Mesothelial cell of epicardium (in vitro differentiated cells): ENCODE results near the gene CYB5D1. TPM values are rescaled to one million over a fixed set of nuclear protein-coding genes. Genes with fewer than 3 reads are reported as not detected.

Experiments used
- DNase-seq, 2 experiments: peaks; one replicate each; pipeline ENCODE4 v3.0.0; 2021; ENCODE audit warnings: low spot score in 2 of 2; ENCODE audit not compliant: unreplicated experiment in 2 of 2
- H3K27ac Mint-ChIP-seq: 2 replicates; pipeline ENCODE4 v1.8.0; 2021; ENCODE audit warnings: mixed read lengths
- H3K27me3 Mint-ChIP-seq: 2 replicates; pipeline ENCODE4 v1.8.0; 2021; ENCODE audit warnings: low read depth, mixed read lengths
- H3K36me3 Mint-ChIP-seq: 2 replicates; pipeline ENCODE4 v1.8.0; 2021; ENCODE audit warnings: mixed read lengths
- H3K4me1 Mint-ChIP-seq: 2 replicates; pipeline ENCODE4 v1.8.0; 2021; ENCODE audit warnings: mixed read lengths
- H3K4me3 Mint-ChIP-seq: 2 replicates; pipeline ENCODE4 v1.8.0; 2021; ENCODE audit warnings: mild to moderate bottlenecking, moderate library complexity, mixed read lengths
- H3K9me3 Mint-ChIP-seq: 2 replicates; pipeline ENCODE4 v1.8.0; 2021; ENCODE audit warnings: mixed read lengths
- total RNA-seq: library from RNA; stranded (reverse); gene quantifications from 3 replicates; pipeline ENCODE4 v1.2.1, GENCODE V29; 2021
- TF ChIP-seq, protein P1 (sequence below): fragments of 200-600 bp; sonication (generic); IDR thresholded peaks from one replicate; pipeline ENCODE4 v1.5.0; 2021; ENCODE audit warnings: antibody characterized with exemption; ENCODE audit not compliant: unreplicated experiment

CYB5D1 gene
- total RNA-seq, 1 donor from 2014 or later, result 13.0 TPM

DNA sequence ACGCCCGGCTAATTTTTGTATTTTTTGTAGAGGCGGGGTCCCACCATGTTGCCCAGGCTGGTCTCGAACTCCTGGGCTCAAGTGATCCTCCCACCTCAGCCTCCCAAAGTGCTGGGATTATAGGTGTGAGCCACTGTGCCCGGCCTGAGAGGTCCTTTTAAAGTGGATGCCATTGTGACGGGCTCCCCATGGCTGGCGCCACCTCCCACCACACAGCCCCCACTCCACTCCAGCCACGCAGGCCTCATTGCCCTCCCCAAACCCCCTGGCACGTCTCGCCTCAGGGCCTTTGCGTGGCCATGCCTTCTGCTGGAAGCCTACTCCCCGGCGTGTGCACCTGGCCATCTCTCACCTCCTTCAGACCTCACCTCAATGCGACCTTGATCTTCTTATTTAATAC, 35.7 kb upstream of the CYB5D1 start:
- TF ChIP-seq, protein P1, sequence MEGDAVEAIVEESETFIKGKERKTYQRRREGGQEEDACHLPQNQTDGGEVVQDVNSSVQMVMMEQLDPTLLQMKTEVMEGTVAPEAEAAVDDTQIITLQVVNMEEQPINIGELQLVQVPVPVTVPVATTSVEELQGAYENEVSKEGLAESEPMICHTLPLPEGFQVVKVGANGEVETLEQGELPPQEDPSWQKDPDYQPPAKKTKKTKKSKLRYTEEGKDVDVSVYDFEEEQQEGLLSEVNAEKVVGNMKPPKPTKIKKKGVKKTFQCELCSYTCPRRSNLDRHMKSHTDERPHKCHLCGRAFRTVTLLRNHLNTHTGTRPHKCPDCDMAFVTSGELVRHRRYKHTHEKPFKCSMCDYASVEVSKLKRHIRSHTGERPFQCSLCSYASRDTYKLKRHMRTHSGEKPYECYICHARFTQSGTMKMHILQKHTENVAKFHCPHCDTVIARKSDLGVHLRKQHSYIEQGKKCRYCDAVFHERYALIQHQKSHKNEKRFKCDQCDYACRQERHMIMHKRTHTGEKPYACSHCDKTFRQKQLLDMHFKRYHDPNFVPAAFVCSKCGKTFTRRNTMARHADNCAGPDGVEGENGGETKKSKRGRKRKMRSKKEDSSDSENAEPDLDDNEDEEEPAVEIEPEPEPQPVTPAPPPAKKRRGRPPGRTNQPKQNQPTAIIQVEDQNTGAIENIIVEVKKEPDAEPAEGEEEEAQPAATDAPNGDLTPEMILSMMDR, result no peak
- peaks cover 18% of the 10 kb centered on the region for H3K27me3 Mint-ChIP-seq
- DNase-seq, result no peak
- no peaks in the 10 kb centered on the region for H3K9me3 Mint-ChIP-seq
- no peak overlapping the region for H3K27ac Mint-ChIP-seq
- H3K36me3 Mint-ChIP-seq, result no peaks in the 10 kb centered on the region
- no peak overlapping the region for H3K4me3 Mint-ChIP-seq
- H3K4me1 Mint-ChIP-seq, result peaks cover 10% of the 10 kb centered on the region

DNA sequence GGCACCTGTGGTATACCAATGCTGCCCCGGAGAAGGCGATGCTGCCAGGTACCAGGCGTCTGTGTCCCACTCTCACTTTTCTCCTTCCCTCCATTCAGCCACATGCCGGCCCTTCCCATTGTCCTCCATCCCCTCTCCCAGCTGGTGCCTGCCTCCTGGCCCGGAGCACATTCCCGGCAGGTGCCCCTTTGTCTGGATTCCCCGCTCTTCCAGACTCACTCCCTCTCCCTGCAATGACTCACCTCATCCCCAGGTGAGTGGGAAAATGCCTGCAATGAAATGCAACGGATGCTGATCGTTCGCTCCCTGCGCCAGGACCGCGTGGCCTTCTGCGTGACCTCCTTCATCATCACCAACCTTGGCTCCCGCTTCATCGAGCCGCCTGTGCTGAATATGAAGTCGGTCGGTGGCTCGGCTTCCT, 34.2 kb upstream of the CYB5D1 start:
- H3K36me3 Mint-ChIP-seq, result no peaks in the 10 kb centered on the region
- peaks cover 21% of the 10 kb centered on the region for H3K27me3 Mint-ChIP-seq
- DNase-seq, result no peak
- no peaks in the 10 kb centered on the region for H3K9me3 Mint-ChIP-seq
- H3K4me3 Mint-ChIP-seq, result no peak overlapping the region
- TF ChIP-seq, protein P1, result no peak
- H3K27ac Mint-ChIP-seq, result no peak overlapping the region
- H3K4me1 Mint-ChIP-seq, result peaks cover 8% of the 10 kb centered on the region

- no peak overlapping the region for H3K4me3 Mint-ChIP-seq
- TF ChIP-seq, protein P1, result no peak
- DNase-seq, result no peak
- H3K27ac Mint-ChIP-seq, result no peak overlapping the region
- H3K9me3 Mint-ChIP-seq, result no peaks in the 10 kb centered on the region
- H3K27me3 Mint-ChIP-seq, result peaks cover 22% of the 10 kb centered on the region
- peaks cover 8% of the 10 kb centered on the region for H3K4me1 Mint-ChIP-seq
- H3K36me3 Mint-ChIP-seq, result no peaks in the 10 kb centered on the region
Measured at GRCh38 chr17:7824021-7824924, 33.5 kb upstream of the CYB5D1 start.

DNA sequence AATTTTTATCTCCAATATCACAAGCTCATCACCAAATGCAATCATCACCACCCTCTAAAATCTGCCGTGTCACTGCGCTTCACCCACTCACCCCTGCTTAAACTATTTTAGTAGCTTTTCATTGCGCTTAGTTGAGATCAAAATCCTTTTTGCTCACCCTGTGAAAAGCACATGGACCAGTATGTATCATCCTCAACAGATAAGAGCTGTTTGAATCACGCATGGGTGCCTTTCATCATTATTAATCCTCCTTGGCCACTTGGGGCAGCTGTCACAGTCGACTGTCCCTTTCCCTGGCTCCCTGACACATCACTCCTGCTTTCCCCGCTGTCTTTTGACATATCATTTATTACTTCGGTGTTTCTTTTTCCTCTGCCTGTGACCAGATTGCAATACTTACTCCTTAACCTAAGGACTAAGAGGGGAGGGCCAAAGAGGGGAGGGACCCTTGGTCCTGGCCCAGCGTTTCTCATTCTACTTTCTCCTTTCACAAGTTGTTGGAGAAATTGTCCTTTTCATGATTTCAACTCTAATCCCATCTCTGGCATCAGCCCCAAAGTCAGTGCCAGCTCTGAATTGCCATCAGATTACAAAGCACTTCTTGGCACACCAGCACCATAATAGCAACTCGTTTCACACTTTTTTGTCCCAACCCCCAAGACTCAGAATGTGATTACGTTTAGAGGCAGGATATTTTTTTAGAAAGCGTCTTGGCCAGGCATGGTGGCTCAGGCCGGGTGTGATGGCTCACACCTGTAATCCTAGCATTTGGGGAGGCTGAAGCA, 32.4 kb upstream of the CYB5D1 start:
- peaks cover 23% of the 10 kb centered on the region for H3K27me3 Mint-ChIP-seq

DNA sequence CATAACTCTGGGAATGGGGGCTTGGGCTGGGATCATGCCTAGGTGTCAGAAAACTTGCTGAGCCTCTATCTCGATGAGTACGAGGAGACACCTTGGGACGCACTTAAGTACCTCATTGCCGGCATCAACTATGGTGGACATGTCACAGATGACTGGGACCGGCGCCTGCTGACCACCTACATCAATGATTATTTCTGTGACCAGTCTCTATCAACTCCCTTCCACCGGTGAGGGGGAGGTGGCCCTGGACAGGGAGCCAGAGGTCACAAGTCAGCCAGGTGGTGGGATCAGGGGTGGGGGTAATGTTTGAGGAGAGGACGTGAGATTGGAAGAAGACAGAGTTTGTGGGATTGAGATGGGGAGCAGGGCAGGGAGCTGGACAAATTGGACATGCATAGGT, 27.2 kb upstream of the CYB5D1 start:
- Mint-ChIP-seq H3K9me3 (no peaks in the 10 kb centered on the region), H3K4me1 (peaks cover 13% of the 10 kb centered on the region), H3K36me3 (no peaks in the 10 kb centered on the region), H3K27me3 (peaks cover 25% of the 10 kb centered on the region), H3K27ac (no peak overlapping the region), H3K4me3 (no peak overlapping the region)
- DNase-seq, result no peak
- TF ChIP-seq, protein P1, result no peak

More for the DNA sequence above, 32.4 kb upstream of the CYB5D1 start:
- H3K27ac Mint-ChIP-seq, result no peak overlapping the region
- no peak for DNase-seq
- H3K9me3 Mint-ChIP-seq, result no peaks in the 10 kb centered on the region
- peaks cover 8% of the 10 kb centered on the region for H3K4me1 Mint-ChIP-seq
- H3K4me3 Mint-ChIP-seq, result no peak overlapping the region
- H3K36me3 Mint-ChIP-seq, result no peaks in the 10 kb centered on the region
- TF ChIP-seq, protein P1, result no peak
